DND-41 (cell line): ENCODE measurements around the gene SMIM35.

Source experiments
- ATAC-seq: fragments of 200-7000 bp; cut with Tn5 transposase; 3 replicates; pipeline ENCODE4 v1.9.1; 2021; ENCODE audit warnings: low read depth; ENCODE audit not compliant: insufficient read depth
- DNase-seq: peaks from one replicate; pipeline ENCODE4 v3.0.0-alpha.2; 2020
- H2AFZ ChIP-seq: 2 replicates; pipeline ENCODE4 v1.6.0; 2012; ENCODE audit warnings: low read depth, low read length
- H3K27ac ChIP-seq: 2 replicates; pipeline ENCODE4 v1.5.1; 2012; ENCODE audit warnings: low read length, inconsistent platforms
- H3K27me3 ChIP-seq: fragments of 200-600 bp; sonication (generic); 2 replicates; pipeline ENCODE4 v1.6.0; 2012; ENCODE audit warnings: low read length, mild to moderate bottlenecking, inconsistent platforms; ENCODE audit not compliant: insufficient read depth, poor library complexity
- H3K36me3 ChIP-seq: 2 replicates; pipeline ENCODE4 v1.5.1; 2012; ENCODE audit warnings: low read length, inconsistent platforms; ENCODE audit not compliant: insufficient read depth
- H3K4me1 ChIP-seq: 2 replicates; pipeline ENCODE4 v1.5.1; 2012; ENCODE audit warnings: mild to moderate bottlenecking, low read length; ENCODE audit not compliant: insufficient read depth
- H3K4me2 ChIP-seq: 2 replicates; pipeline ENCODE4 v1.6.0; 2012; ENCODE audit warnings: mild to moderate bottlenecking, moderate library complexity, low read length, inconsistent platforms; ENCODE audit not compliant: insufficient read depth
- H3K4me3 ChIP-seq, 2 experiments: fragments of 200-600 bp in 1 of 2; shearing (Covaris generic) in 1 of 2; 2 replicates each; pipeline ENCODE4 v1.5.1; 2012 to 2016; ENCODE audit warnings: inconsistent platforms in 2 of 2, low read length in 2 of 2, mild to moderate bottlenecking in 2 of 2, low read depth in 1 of 2, moderate library complexity in 1 of 2
- H3K79me2 ChIP-seq: 2 replicates; pipeline ENCODE4 v1.6.0; 2012; ENCODE audit warnings: low read length, inconsistent platforms; ENCODE audit not compliant: insufficient read depth
- H3K9ac ChIP-seq: 2 replicates; pipeline ENCODE4 v1.6.0; 2012; ENCODE audit warnings: low read depth, mild to moderate bottlenecking, inconsistent platforms, low read length, moderate library complexity
- H3K9me3 ChIP-seq: 2 replicates; pipeline ENCODE4 v1.5.1; 2012; ENCODE audit warnings: low read length, moderate library complexity, mild to moderate bottlenecking, inconsistent platforms; ENCODE audit not compliant: insufficient read depth, severe bottlenecking
- H4K20me1 ChIP-seq: 2 replicates; pipeline ENCODE4 v1.6.0; 2012; ENCODE audit warnings: low read length; ENCODE audit not compliant: insufficient read depth
- EZH2 ChIP-seq: IDR thresholded peaks from 3 replicates; pipeline ENCODE4 v1.6.1; 2012; ENCODE audit warnings: borderline replicate concordance, low read depth, mild to moderate bottlenecking, moderate library complexity, low read length, inconsistent platforms; ENCODE audit not compliant: severe bottlenecking
- TF ChIP-seq, protein P1 (sequence below): IDR thresholded peaks from 2 replicates; pipeline ENCODE4 v1.5.1; 2012; ENCODE audit warnings: borderline replicate concordance, low read length, moderate library complexity, mild to moderate bottlenecking; ENCODE audit not compliant: poor library complexity, severe bottlenecking; ENCODE audit errors: extremely low read depth

The SMIM35 gene

GRCh38 chr11:118091690-118092089 is 4.9 kb upstream of the SMIM35 start:
- DNase-seq = no peak
- no peak overlapping the region for H3K4me2 ChIP-seq
- no peaks in the 10 kb centered on the region for H3K36me3 ChIP-seq
- no peaks in the 10 kb centered on the region for H4K20me1 ChIP-seq
- no peak overlapping the region for H2AFZ ChIP-seq
- H3K4me1 ChIP-seq = no peaks in the 10 kb centered on the region
- no peak overlapping the region for H3K9ac ChIP-seq
- TF ChIP-seq, protein P1, sequence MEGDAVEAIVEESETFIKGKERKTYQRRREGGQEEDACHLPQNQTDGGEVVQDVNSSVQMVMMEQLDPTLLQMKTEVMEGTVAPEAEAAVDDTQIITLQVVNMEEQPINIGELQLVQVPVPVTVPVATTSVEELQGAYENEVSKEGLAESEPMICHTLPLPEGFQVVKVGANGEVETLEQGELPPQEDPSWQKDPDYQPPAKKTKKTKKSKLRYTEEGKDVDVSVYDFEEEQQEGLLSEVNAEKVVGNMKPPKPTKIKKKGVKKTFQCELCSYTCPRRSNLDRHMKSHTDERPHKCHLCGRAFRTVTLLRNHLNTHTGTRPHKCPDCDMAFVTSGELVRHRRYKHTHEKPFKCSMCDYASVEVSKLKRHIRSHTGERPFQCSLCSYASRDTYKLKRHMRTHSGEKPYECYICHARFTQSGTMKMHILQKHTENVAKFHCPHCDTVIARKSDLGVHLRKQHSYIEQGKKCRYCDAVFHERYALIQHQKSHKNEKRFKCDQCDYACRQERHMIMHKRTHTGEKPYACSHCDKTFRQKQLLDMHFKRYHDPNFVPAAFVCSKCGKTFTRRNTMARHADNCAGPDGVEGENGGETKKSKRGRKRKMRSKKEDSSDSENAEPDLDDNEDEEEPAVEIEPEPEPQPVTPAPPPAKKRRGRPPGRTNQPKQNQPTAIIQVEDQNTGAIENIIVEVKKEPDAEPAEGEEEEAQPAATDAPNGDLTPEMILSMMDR = no peak
- no peak for TF ChIP-seq EZH2
- no peak for ATAC-seq
- H3K9me3 ChIP-seq = no peaks in the 10 kb centered on the region
- peaks cover 20% of the 10 kb centered on the region for H3K27me3 ChIP-seq
- H3K27ac ChIP-seq = no peak overlapping the region
- H3K4me3 ChIP-seq = no peak overlapping the region
- H3K79me2 ChIP-seq = no peaks in the 10 kb centered on the region

DNA sequence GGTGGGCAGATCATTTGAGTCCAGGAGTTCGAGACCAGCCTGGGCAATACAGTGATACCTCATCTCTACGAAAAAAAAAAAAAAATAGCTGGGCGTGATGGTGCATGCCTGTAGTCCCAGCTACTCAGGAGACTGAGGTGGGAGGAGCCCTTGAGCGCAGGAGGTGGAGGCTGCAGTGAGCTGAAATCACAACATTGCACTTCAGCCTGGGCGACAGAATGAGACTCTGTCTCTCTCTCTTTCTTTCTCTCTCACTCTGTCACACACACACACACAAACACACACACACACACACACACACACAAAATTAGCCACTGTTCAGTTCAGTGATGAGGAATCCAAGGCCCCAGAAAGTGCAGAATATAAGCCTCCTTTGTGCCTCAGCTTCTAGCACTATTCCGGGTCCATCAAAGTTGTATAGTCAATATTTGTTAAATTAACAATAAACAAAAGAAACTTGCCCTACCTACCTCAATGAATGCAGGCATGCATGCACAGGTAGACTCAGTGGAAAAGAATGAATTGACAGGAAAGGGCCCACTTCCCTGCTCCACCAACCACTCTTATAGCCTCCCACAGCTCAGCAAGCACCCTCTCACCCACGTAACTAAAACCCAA is 3.9 kb upstream of the SMIM35 start:
- Histone ChIP-seq H3K36me3 (no peaks in the 10 kb centered on the region), H3K4me2 (no peak overlapping the region), H3K4me3 (no peak overlapping the region), H3K27ac (no peak overlapping the region), H3K9ac (no peak overlapping the region), H3K27me3 (peaks cover 18% of the 10 kb centered on the region), H3K4me1 (no peaks in the 10 kb centered on the region), H3K79me2 (no peaks in the 10 kb centered on the region), H4K20me1 (no peaks in the 10 kb centered on the region), H3K9me3 (no peaks in the 10 kb centered on the region), H2AFZ (no peak overlapping the region)
- DNase-seq (no peak), ATAC-seq (no peak)
- TF ChIP-seq, protein P1 = no peak
- no peak for TF ChIP-seq EZH2

DNA sequence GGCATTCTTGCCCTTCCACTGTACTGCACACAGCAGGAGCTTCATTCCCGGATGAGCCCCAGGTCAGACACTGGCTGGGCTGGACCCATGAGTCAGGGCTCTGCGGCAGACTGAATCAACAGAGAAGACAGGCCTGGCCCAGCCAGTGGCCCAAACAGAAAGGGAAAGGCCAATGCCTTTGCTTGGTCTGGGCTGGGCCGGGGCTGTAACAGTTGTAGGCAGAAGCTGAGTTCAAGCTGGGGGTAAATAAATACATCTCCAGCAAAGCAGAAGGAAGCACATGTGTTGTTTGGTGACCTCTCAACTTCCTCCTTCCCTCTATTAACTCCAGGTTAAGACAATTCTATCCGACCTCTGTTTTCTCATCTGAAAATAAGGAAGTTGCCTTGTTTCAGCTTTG is 1.8 kb upstream of the SMIM35 start:
- Histone ChIP-seq H3K4me1 (no peaks in the 10 kb centered on the region), H3K36me3 (no peaks in the 10 kb centered on the region), H3K27ac (no peak overlapping the region), H3K9me3 (no peaks in the 10 kb centered on the region), H3K27me3 (peaks cover 14% of the 10 kb centered on the region), H3K9ac (no peak overlapping the region), H3K4me3 (no peak overlapping the region), H2AFZ (no peak overlapping the region), H3K4me2 (no peak overlapping the region), H3K79me2 (no peaks in the 10 kb centered on the region), H4K20me1 (no peaks in the 10 kb centered on the region)
- no peak for DNase-seq
- no peak for TF ChIP-seq EZH2
- TF ChIP-seq, protein P1 = no peak
- ATAC-seq = no peak
